ENCODE measurements around the gene FRMD4A.

Gene FRMD4A

DNA sequence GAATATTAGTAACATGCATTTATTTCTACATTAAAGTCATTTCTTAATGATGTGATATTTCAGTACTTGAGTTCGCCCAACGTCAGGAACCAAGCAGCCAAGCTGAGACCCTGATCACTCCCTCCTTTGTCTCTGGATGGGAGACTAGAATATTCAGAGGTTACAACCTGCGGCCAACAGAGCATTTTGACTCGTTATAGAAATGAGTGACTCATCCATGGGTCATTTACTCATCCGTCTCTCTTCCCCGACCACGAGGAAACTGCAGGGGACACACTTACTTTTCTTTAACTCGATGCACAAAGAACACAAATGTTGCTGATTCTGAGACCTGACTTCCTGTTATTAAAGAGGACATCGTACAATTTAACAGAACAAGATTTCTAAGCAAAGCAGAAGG is 343.3 kb downstream of the FRMD4A start:
- no peak overlapping the region for H3K4me3 ChIP-seq (ENCODE audit: insufficient read depth, low read depth, low read length)

GRCh38 chr10:13984647-13985155 is 346.0 kb downstream of the FRMD4A start:
- H3K36me3 ChIP-seq (ENCODE audit: control insufficient read depth, insufficient read depth, low read length) = no peaks in the 10 kb centered on the region
- 89 to 91% methylated on average over 7 of the region's 7 CpGs for WGBS, 2 experiments
- H3K4me1 ChIP-seq (ENCODE audit: control insufficient read depth, insufficient read depth, low read length) = peaks cover 3% of the 10 kb centered on the region
- no peak overlapping the region for H3K27ac ChIP-seq (ENCODE audit: insufficient read depth, low read depth, low read length, poor library complexity, severe bottlenecking)
- no peaks in the 10 kb centered on the region for H3K27me3 ChIP-seq (ENCODE audit: control insufficient read depth, insufficient read depth, low read length, poor library complexity, severe bottlenecking)
- H3K4me3 ChIP-seq (ENCODE audit: insufficient read depth, low read depth, low read length) = no peak overlapping the region
- H3K9me3 ChIP-seq (ENCODE audit: control insufficient read depth, low read length) = no peaks in the 10 kb centered on the region

More for the DNA sequence above, 343.3 kb downstream of the FRMD4A start:
- no peak overlapping the region for H3K27ac ChIP-seq (ENCODE audit: insufficient read depth, low read depth, low read length, poor library complexity, severe bottlenecking)
- H3K36me3 ChIP-seq (ENCODE audit: control insufficient read depth, insufficient read depth, low read length) = no peaks in the 10 kb centered on the region
- WGBS, 2 experiments = 52 to 54% methylated on average over 9 of the region's 9 CpGs
- H3K9me3 ChIP-seq (ENCODE audit: control insufficient read depth, low read length) = no peaks in the 10 kb centered on the region
- H3K27me3 ChIP-seq (ENCODE audit: control insufficient read depth, insufficient read depth, low read length, poor library complexity, severe bottlenecking) = no peaks in the 10 kb centered on the region
- H3K4me1 ChIP-seq (ENCODE audit: control insufficient read depth, insufficient read depth, low read length) = peaks cover 21% of the 10 kb centered on the region

- no peaks in the 10 kb centered on the region for H3K9me3 ChIP-seq (ENCODE audit: control insufficient read depth, low read length)
- 81 to 91% methylated on average over 9 of the region's 9 CpGs for WGBS, 2 experiments
- H3K4me3 ChIP-seq (ENCODE audit: insufficient read depth, low read depth, low read length) = no peak overlapping the region
- H3K4me1 ChIP-seq (ENCODE audit: control insufficient read depth, insufficient read depth, low read length) = peaks cover 3% of the 10 kb centered on the region
- H3K27ac ChIP-seq (ENCODE audit: insufficient read depth, low read depth, low read length, poor library complexity, severe bottlenecking) = no peak overlapping the region
- no peaks in the 10 kb centered on the region for H3K36me3 ChIP-seq (ENCODE audit: control insufficient read depth, insufficient read depth, low read length)
- no peaks in the 10 kb centered on the region for H3K27me3 ChIP-seq (ENCODE audit: control insufficient read depth, insufficient read depth, low read length, poor library complexity, severe bottlenecking)
Measured at GRCh38 chr10:13983035-13983434, 347.7 kb downstream of the FRMD4A start.

- Histone ChIP-seq H3K4me1 (ENCODE audit: control insufficient read depth, insufficient read depth, low read length) (peaks cover 3% of the 10 kb centered on the region), H3K27me3 (ENCODE audit: control insufficient read depth, insufficient read depth, low read length, poor library complexity, severe bottlenecking) (no peaks in the 10 kb centered on the region), H3K27ac (ENCODE audit: insufficient read depth, low read depth, low read length, poor library complexity, severe bottlenecking) (no peak overlapping the region), H3K4me3 (ENCODE audit: insufficient read depth, low read depth, low read length) (no peak overlapping the region), H3K9me3 (ENCODE audit: control insufficient read depth, low read length) (no peaks in the 10 kb centered on the region), H3K36me3 (ENCODE audit: control insufficient read depth, insufficient read depth, low read length) (no peaks in the 10 kb centered on the region)
- WGBS, 2 experiments = 94 to 95% methylated on average over 4 of the region's 4 CpGs
Measured at GRCh38 chr10:13978533-13979115, 352.1 kb downstream of the FRMD4A start.

- no peak overlapping the region for H3K27ac ChIP-seq (ENCODE audit: insufficient read depth, low read depth, low read length, poor library complexity, severe bottlenecking)
- H3K27me3 ChIP-seq (ENCODE audit: control insufficient read depth, insufficient read depth, low read length, poor library complexity, severe bottlenecking) = no peaks in the 10 kb centered on the region
Measured at GRCh38 chr10:13977861-13978532, 352.7 kb downstream of the FRMD4A start.

GRCh38 chr10:13973742-13974141 is 357.0 kb downstream of the FRMD4A start:
- no peaks in the 10 kb centered on the region for H3K27me3 ChIP-seq (ENCODE audit: control insufficient read depth, insufficient read depth, low read length, poor library complexity, severe bottlenecking)
- WGBS, 2 experiments = 94 to 96% methylated on average over 4 of the region's 4 CpGs
- no peaks in the 10 kb centered on the region for H3K36me3 ChIP-seq (ENCODE audit: control insufficient read depth, insufficient read depth, low read length)
- H3K9me3 ChIP-seq (ENCODE audit: control insufficient read depth, low read length) = no peaks in the 10 kb centered on the region
- H3K4me3 ChIP-seq (ENCODE audit: insufficient read depth, low read depth, low read length) = no peak overlapping the region
- H3K27ac ChIP-seq (ENCODE audit: insufficient read depth, low read depth, low read length, poor library complexity, severe bottlenecking) = no peak overlapping the region
- H3K4me1 ChIP-seq (ENCODE audit: control insufficient read depth, insufficient read depth, low read length) = peaks cover 24% of the 10 kb centered on the region

More at GRCh38 chr10:13977861-13978532, 352.7 kb downstream of the FRMD4A start:
- Histone ChIP-seq H3K9me3 (ENCODE audit: control insufficient read depth, low read length) (no peaks in the 10 kb centered on the region), H3K36me3 (ENCODE audit: control insufficient read depth, insufficient read depth, low read length) (no peaks in the 10 kb centered on the region), H3K4me3 (ENCODE audit: insufficient read depth, low read depth, low read length) (no peak overlapping the region), H3K4me1 (ENCODE audit: control insufficient read depth, insufficient read depth, low read length) (peaks cover 1% of the 10 kb centered on the region)
- 88 to 96% methylated on average over 3 of the region's 3 CpGs for WGBS, 2 experiments

DNA sequence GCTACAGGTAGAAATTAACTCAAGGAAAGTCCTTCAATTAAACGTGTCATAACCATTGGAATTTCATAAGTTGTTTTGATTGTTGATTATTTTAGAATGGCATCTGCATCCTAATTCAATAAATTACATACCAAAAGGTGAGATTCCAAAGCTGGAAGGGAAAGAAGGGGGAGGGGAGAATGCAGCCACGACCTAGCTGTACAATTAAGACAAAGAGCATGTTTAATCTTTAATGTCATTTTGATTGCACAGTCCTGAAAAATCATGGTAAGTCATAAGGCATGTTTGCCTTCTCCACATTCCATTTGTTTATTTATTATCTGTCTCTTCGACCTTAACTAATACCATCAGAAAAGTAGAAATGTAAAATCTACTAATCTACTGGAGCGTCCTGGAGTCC is 358.1 kb downstream of the FRMD4A start:
- H3K27ac ChIP-seq (ENCODE audit: insufficient read depth, low read depth, low read length, poor library complexity, severe bottlenecking) = no peak overlapping the region
- H3K4me3 ChIP-seq (ENCODE audit: insufficient read depth, low read depth, low read length) = no peak overlapping the region
- H3K36me3 ChIP-seq (ENCODE audit: control insufficient read depth, insufficient read depth, low read length) = no peaks in the 10 kb centered on the region
- 64 to 66% methylated on average over 4 of the region's 4 CpGs for WGBS, 2 experiments
- H3K9me3 ChIP-seq (ENCODE audit: control insufficient read depth, low read length) = no peaks in the 10 kb centered on the region
- H3K27me3 ChIP-seq (ENCODE audit: control insufficient read depth, insufficient read depth, low read length, poor library complexity, severe bottlenecking) = no peaks in the 10 kb centered on the region
- peaks cover 24% of the 10 kb centered on the region for H3K4me1 ChIP-seq (ENCODE audit: control insufficient read depth, insufficient read depth, low read length)

GRCh38 chr10:13971601-13972475 is 358.9 kb downstream of the FRMD4A start:
- no peaks in the 10 kb centered on the region for H3K9me3 ChIP-seq (ENCODE audit: control insufficient read depth, low read length)
- no peak overlapping the region for H3K4me3 ChIP-seq (ENCODE audit: insufficient read depth, low read depth, low read length)
- no peak overlapping the region for H3K27ac ChIP-seq (ENCODE audit: insufficient read depth, low read depth, low read length, poor library complexity, severe bottlenecking)
- peaks cover 24% of the 10 kb centered on the region for H3K4me1 ChIP-seq (ENCODE audit: control insufficient read depth, insufficient read depth, low read length)
- WGBS, 2 experiments = 82 to 84% methylated on average over 10 of the region's 10 CpGs
- no peaks in the 10 kb centered on the region for H3K36me3 ChIP-seq (ENCODE audit: control insufficient read depth, insufficient read depth, low read length)
- H3K27me3 ChIP-seq (ENCODE audit: control insufficient read depth, insufficient read depth, low read length, poor library complexity, severe bottlenecking) = no peaks in the 10 kb centered on the region

- peaks cover 24% of the 10 kb centered on the region for H3K4me1 ChIP-seq (ENCODE audit: control insufficient read depth, insufficient read depth, low read length)
- 95 to 96% methylated on average over 12 of the region's 12 CpGs for WGBS, 2 experiments
Measured at GRCh38 chr10:13970957-13971353, 359.8 kb downstream of the FRMD4A start.

More at GRCh38 chr10:13970957-13971353, 359.8 kb downstream of the FRMD4A start:
- H3K27ac ChIP-seq (ENCODE audit: insufficient read depth, low read depth, low read length, poor library complexity, severe bottlenecking) = no peak overlapping the region
- no peaks in the 10 kb centered on the region for H3K27me3 ChIP-seq (ENCODE audit: control insufficient read depth, insufficient read depth, low read length, poor library complexity, severe bottlenecking)
- H3K9me3 ChIP-seq (ENCODE audit: control insufficient read depth, low read length) = no peaks in the 10 kb centered on the region
- no peak overlapping the region for H3K4me3 ChIP-seq (ENCODE audit: insufficient read depth, low read depth, low read length)
- no peaks in the 10 kb centered on the region for H3K36me3 ChIP-seq (ENCODE audit: control insufficient read depth, insufficient read depth, low read length)
